Activated CD8-positive, alpha-beta T cell treated with anti-CD3 and anti-CD28 coated beads, Interleukin-2, amount 10 ng/mL, durations not matched to agents 7 days and 5 days (primary cell): ENCODE measurements around the gene IL18R1. TPM values are rescaled to one million over a fixed set of nuclear protein-coding genes. Genes with fewer than 3 reads are reported as not detected.
"Not testable (repeated sequence)": the region's sequence is repeated elsewhere in the genome, so short reads cannot be mapped to it uniquely, and the experiment has no call there.

Source experiments
- ATAC-seq: fragments of 150-1000 bp; cut with Tn5 transposase; one replicate; pipeline ENCODE4 v1.10.0; 2021; ENCODE audit warnings: moderate library complexity
- CTCF ChIA-PET: fragments of 350-600 bp; sonication (Branson Sonifier 250); formaldehyde crosslinking; loops from one replicate; lab custom pipeline; 2021; ENCODE audit warnings: antibody characterized with exemption; lab: Charles Lee
- POLR2A ChIA-PET: fragments of 350-600 bp; sonication (Branson Sonifier 250); formaldehyde crosslinking; loops from one replicate; lab custom pipeline; 2021; ENCODE audit warnings: antibody characterized with exemption; lab: Charles Lee
- DNase-seq: peaks from one replicate; pipeline ENCODE4 v3.0.0-alpha.2; 2020
- H3K27ac Mint-ChIP-seq: one replicate; pipeline ENCODE4 v1.8.0; 2021; ENCODE audit warnings: mild to moderate bottlenecking, mixed read lengths
- H3K27me3 Mint-ChIP-seq: one replicate; pipeline ENCODE4 v1.8.0; 2021; ENCODE audit warnings: low read depth, mixed read lengths
- H3K36me3 Mint-ChIP-seq: one replicate; pipeline ENCODE4 v1.8.0; 2021; ENCODE audit warnings: low read depth, mixed read lengths
- H3K4me1 Mint-ChIP-seq: one replicate; pipeline ENCODE4 v1.8.0; 2021; ENCODE audit warnings: low read depth, mixed read lengths
- H3K4me3 Mint-ChIP-seq: one replicate; pipeline ENCODE4 v1.8.0; 2021; ENCODE audit warnings: mild to moderate bottlenecking, mixed read lengths
- H3K9me3 Mint-ChIP-seq: one replicate; pipeline ENCODE4 v1.8.0; 2022; ENCODE audit warnings: mixed read lengths; ENCODE audit not compliant: insufficient read depth
- total RNA-seq, 2 experiments: library from RNA; stranded (reverse); gene quantifications; one replicate each; pipeline ENCODE4 v1.2.3, GENCODE V29; 2021

IL18R1 gene
- total RNA-seq, 2 experiments from 2014 or later = 50.2 to 53.1 TPM

GRCh38 chr2:102324914-102325313 is 30.7 kb upstream of the IL18R1 start:
- H3K9me3 Mint-ChIP-seq, H3K27ac Mint-ChIP-seq, H3K4me3 Mint-ChIP-seq, H3K27me3 Mint-ChIP-seq, DNase-seq, POLR2A ChIA-PET, H3K36me3 Mint-ChIP-seq, ATAC-seq, H3K4me1 Mint-ChIP-seq, CTCF ChIA-PET: not testable (repeated sequence)

GRCh38 chr2:102331311-102331980 is 24.1 kb upstream of the IL18R1 start:
- no peak overlapping the region for H3K4me3 Mint-ChIP-seq
- peaks cover 5% of the 10 kb centered on the region for H3K36me3 Mint-ChIP-seq
- peaks cover 26% of the 10 kb centered on the region for H3K4me1 Mint-ChIP-seq
- peaks cover 4% of the 10 kb centered on the region for H3K27me3 Mint-ChIP-seq
- no peak for ATAC-seq
- ChIA-PET CTCF (interaction anchor here (0.6 to 1.9 kb wide), 2 partner anchors 90 to 165 kb away, joined by 3 to 7 read pairs; no protein-coding TSS in a partner anchor), POLR2A (no interaction called here)
- no peak overlapping the region for H3K27ac Mint-ChIP-seq
- peaks cover 7% of the 10 kb centered on the region for H3K9me3 Mint-ChIP-seq
- DNase-seq = no peak

GRCh38 chr2:102334486-102334885 is 21.1 kb upstream of the IL18R1 start:
- CTCF ChIA-PET = interaction anchor here (1.2 to 3.6 kb wide), 3 partner anchors 14 to 314 kb away, joined by 4 to 17 read pairs (median 5); no protein-coding TSS in a partner anchor

GRCh38 chr2:102335871-102336366 is 19.7 kb upstream of the IL18R1 start:
- POLR2A ChIA-PET = no interaction called here
- Mint-ChIP-seq H3K4me1 (peaks cover 39% of the 10 kb centered on the region), H3K9me3 (peaks cover 4% of the 10 kb centered on the region), H3K36me3 (peaks cover 2% of the 10 kb centered on the region), H3K4me3 (no peak overlapping the region), H3K27me3 (peaks cover 2% of the 10 kb centered on the region), H3K27ac (no peak overlapping the region)
- DNase-seq (no peak), ATAC-seq (no peak)
- CTCF ChIA-PET = interaction anchor here (1.0 to 3.6 kb wide), 4 partner anchors 12 to 172 kb away, joined by 4 to 17 read pairs (median 6); no protein-coding TSS in a partner anchor

More at GRCh38 chr2:102334486-102334885, 21.1 kb upstream of the IL18R1 start:
- H3K4me1 Mint-ChIP-seq = peaks cover 39% of the 10 kb centered on the region
- ATAC-seq = no peak
- H3K36me3 Mint-ChIP-seq = peaks cover 3% of the 10 kb centered on the region
- no peak for DNase-seq
- no peak overlapping the region for H3K4me3 Mint-ChIP-seq
- peaks cover 4% of the 10 kb centered on the region for H3K27me3 Mint-ChIP-seq
- H3K27ac Mint-ChIP-seq = no peak overlapping the region
- POLR2A ChIA-PET = no interaction called here
- peaks cover 7% of the 10 kb centered on the region for H3K9me3 Mint-ChIP-seq

- ChIA-PET POLR2A (interaction anchor here (0.7 kb wide), 1 partner anchor 92 kb away, joined by 3 read pairs; no protein-coding TSS in a partner anchor), CTCF (interaction anchor here (1.0 to 3.6 kb wide), 3 partner anchors 35 to 172 kb away, joined by 5 to 17 read pairs (median 6); no protein-coding TSS in a partner anchor)
- Mint-ChIP-seq H3K4me3 (no peak overlapping the region), H3K9me3 (peaks cover under 1% of the 10 kb centered on the region), H3K4me1 (peaks cover 39% of the 10 kb centered on the region), H3K27me3 (peaks cover 2% of the 10 kb centered on the region), H3K36me3 (peaks cover 2% of the 10 kb centered on the region), H3K27ac (no peak overlapping the region)
- ATAC-seq = no peak
- no peak for DNase-seq
Observed at GRCh38 chr2:102336502-102336945, 19.1 kb upstream of the IL18R1 start.

GRCh38 chr2:102337012-102337411 is 18.6 kb upstream of the IL18R1 start:
- Mint-ChIP-seq H3K9me3 (no peaks in the 10 kb centered on the region), H3K27ac (no peak overlapping the region), H3K27me3 (peaks cover 2% of the 10 kb centered on the region), H3K4me1 (peaks cover 39% of the 10 kb centered on the region), H3K4me3 (no peak overlapping the region), H3K36me3 (peaks cover 2% of the 10 kb centered on the region)
- DNase-seq (no peak), ATAC-seq (no peak)
- CTCF ChIA-PET = interaction anchor here (1.0 to 3.6 kb wide), 3 partner anchors 35 to 173 kb away, joined by 5 to 17 read pairs (median 6); no protein-coding TSS in a partner anchor
- POLR2A ChIA-PET = interaction anchor here (0.7 kb wide), 1 partner anchor 92 kb away, joined by 3 read pairs; no protein-coding TSS in a partner anchor

- no peak overlapping the region for H3K4me3 Mint-ChIP-seq
- no peaks in the 10 kb centered on the region for H3K9me3 Mint-ChIP-seq
- CTCF ChIA-PET = interaction anchor here (1.9 to 3.6 kb wide), 2 partner anchors 36 to 97 kb away, joined by 6 to 17 read pairs; no protein-coding TSS in a partner anchor
- POLR2A ChIA-PET = interaction anchor here (0.7 kb wide), 1 partner anchor 93 kb away, joined by 3 read pairs; no protein-coding TSS in a partner anchor
- ATAC-seq = no peak
- peaks cover 2% of the 10 kb centered on the region for H3K36me3 Mint-ChIP-seq
- H3K27me3 Mint-ChIP-seq = peaks cover 2% of the 10 kb centered on the region
- peaks cover 34% of the 10 kb centered on the region for H3K4me1 Mint-ChIP-seq
- H3K27ac Mint-ChIP-seq = no peak overlapping the region
- DNase-seq = no peak
Observed at GRCh38 chr2:102337481-102338386, 17.9 kb upstream of the IL18R1 start.

GRCh38 chr2:102340778-102341177 is 14.8 kb upstream of the IL18R1 start:
- Mint-ChIP-seq H3K36me3 (no peaks in the 10 kb centered on the region), H3K27ac (no peak overlapping the region), H3K4me3 (no peak overlapping the region), H3K4me1 (peaks cover 18% of the 10 kb centered on the region), H3K27me3 (peaks cover 2% of the 10 kb centered on the region), H3K9me3 (no peaks in the 10 kb centered on the region)
- DNase-seq (no peak), ATAC-seq (no peak)
- POLR2A ChIA-PET = interaction anchor here (0.6 kb wide), 1 partner anchor 202 kb away, joined by 3 read pairs; no protein-coding TSS in a partner anchor
- CTCF ChIA-PET = interaction anchor here (0.9 to 1.5 kb wide), 4 partner anchors 39 to 102 kb away, joined by 3 to 7 read pairs (median 4); no protein-coding TSS in a partner anchor

- ATAC-seq (no peak), DNase-seq (no peak)
- no peaks in the 10 kb centered on the region for H3K9me3 Mint-ChIP-seq
- peaks cover 10% of the 10 kb centered on the region for H3K4me1 Mint-ChIP-seq
- no peak overlapping the region for H3K4me3 Mint-ChIP-seq
- ChIA-PET POLR2A (no interaction called here), CTCF (no interaction called here)
- H3K36me3 Mint-ChIP-seq = no peaks in the 10 kb centered on the region
- H3K27me3 Mint-ChIP-seq = peaks cover 6% of the 10 kb centered on the region
- H3K27ac Mint-ChIP-seq = no peak overlapping the region
Observed at GRCh38 chr2:102342888-102343287, 12.7 kb upstream of the IL18R1 start.

GRCh38 chr2:102344397-102344796 is 11.2 kb upstream of the IL18R1 start:
- H3K27ac Mint-ChIP-seq = no peak overlapping the region
- H3K4me3 Mint-ChIP-seq = no peak overlapping the region
- ATAC-seq = no peak
- ChIA-PET CTCF (interaction anchor here (1.2 kb wide), 1 partner anchor 12 kb away, joined by 3 read pairs; no protein-coding TSS in a partner anchor), POLR2A (no interaction called here)
- H3K4me1 Mint-ChIP-seq = peaks cover 8% of the 10 kb centered on the region
- no peak for DNase-seq
- H3K36me3 Mint-ChIP-seq = no peaks in the 10 kb centered on the region
- H3K9me3 Mint-ChIP-seq = no peaks in the 10 kb centered on the region
- peaks cover 7% of the 10 kb centered on the region for H3K27me3 Mint-ChIP-seq

- H3K27me3 Mint-ChIP-seq = peaks cover 7% of the 10 kb centered on the region
- ChIA-PET POLR2A (no interaction called here), CTCF (interaction anchor here (1.2 kb wide), 1 partner anchor 11 kb away, joined by 3 read pairs; no protein-coding TSS in a partner anchor)
- H3K4me3 Mint-ChIP-seq = no peak overlapping the region
- DNase-seq (no peak), ATAC-seq (no peak)
- no peak overlapping the region for H3K27ac Mint-ChIP-seq
- no peaks in the 10 kb centered on the region for H3K36me3 Mint-ChIP-seq
- H3K9me3 Mint-ChIP-seq = no peaks in the 10 kb centered on the region
- peaks cover 8% of the 10 kb centered on the region for H3K4me1 Mint-ChIP-seq
Observed at GRCh38 chr2:102345329-102345920, 10.2 kb upstream of the IL18R1 start.
